Measurements from ENCODE around the gene TNS4. TPM values are rescaled to one million over a fixed set of nuclear protein-coding genes. Genes with fewer than 3 reads are reported as not detected.

Gene TNS4
- total RNA-seq, 2 donors from 2014 or later, result 0.89 to 2.5 TPM

- no peak for TF ChIP-seq CTCF (conservative IDR thresholded peaks at IDR 0.05)
- H3K9me3 ChIP-seq (ENCODE audit: control insufficient read depth, low read length), result no peaks in the 10 kb centered on the region
- WGBS, 2 experiments (ENCODE audit: insufficient coverage in 1 of 2, insufficient read length in 1 of 2), result 93 to 95% methylated on average over 4 of the region's 4 CpGs
- no peak overlapping the region for H3K9ac ChIP-seq (ENCODE audit: extremely low read depth, low read length, poor library complexity, severe bottlenecking)
- Mint-ChIP-seq H3K36me3 (ENCODE audit: low read depth) (peaks cover 5% of the 10 kb centered on the region), H3K27me3 (ENCODE audit: insufficient read depth) (peaks cover 5% of the 10 kb centered on the region), H3K27ac (no peak overlapping the region), H3K4me3 (no peak overlapping the region), H3K4me1 (peaks cover 22% of the 10 kb centered on the region), H3K9me3 (no peaks in the 10 kb centered on the region)
- H3K4me1 ChIP-seq (ENCODE audit: control insufficient read depth, insufficient read depth, low read length), result no peaks in the 10 kb centered on the region
- H3K27me3 ChIP-seq (ENCODE audit: control insufficient read depth, insufficient read depth, low read length, poor library complexity, severe bottlenecking), result no peaks in the 10 kb centered on the region
- H3K36me3 ChIP-seq (ENCODE audit: control insufficient read depth, insufficient read depth, low read length), result no peaks in the 10 kb centered on the region
- H3K4me3 ChIP-seq (ENCODE audit: low read length), result no peak overlapping the region
- DNase-seq, result no peak
- no peak overlapping the region for H3K27ac ChIP-seq (ENCODE audit: low read depth, low read length)
Measured at GRCh38 chr17:40447806-40448205, 53.6 kb downstream of the TNS4 start.

- 90 to 95% methylated on average over 6 to 8 of the region's 8 CpGs for WGBS, 2 experiments (ENCODE audit: insufficient coverage in 1 of 2, insufficient read length in 1 of 2)
- H3K27me3 Mint-ChIP-seq (ENCODE audit: insufficient read depth), result peaks cover 10% of the 10 kb centered on the region
- H3K9me3 Mint-ChIP-seq, result no peaks in the 10 kb centered on the region
- Histone ChIP-seq H3K27me3 (ENCODE audit: control insufficient read depth, insufficient read depth, low read length, poor library complexity, severe bottlenecking) (peaks cover 3% of the 10 kb centered on the region), H3K4me1 (ENCODE audit: control insufficient read depth, insufficient read depth, low read length) (peaks cover 4% of the 10 kb centered on the region), H3K9me3 (ENCODE audit: control insufficient read depth, low read length) (no peaks in the 10 kb centered on the region), H3K27ac (ENCODE audit: low read depth, low read length) (no peak overlapping the region), H3K4me3 (ENCODE audit: low read length) (no peak overlapping the region), H3K36me3 (ENCODE audit: control insufficient read depth, insufficient read depth, low read length) (no peaks in the 10 kb centered on the region), H3K9ac (ENCODE audit: extremely low read depth, low read length, poor library complexity, severe bottlenecking) (no peak overlapping the region)
- no peak overlapping the region for H3K27ac Mint-ChIP-seq
- peaks cover 25% of the 10 kb centered on the region for H3K4me1 Mint-ChIP-seq
- TF ChIP-seq CTCF (conservative IDR thresholded peaks at IDR 0.05), result no peak
- peaks cover 1% of the 10 kb centered on the region for H3K36me3 Mint-ChIP-seq (ENCODE audit: low read depth)
- no peak overlapping the region for H3K4me3 Mint-ChIP-seq
- no peak for DNase-seq
Measured at GRCh38 chr17:40447148-40447644, 54.2 kb downstream of the TNS4 start.

- peaks cover 4% of the 10 kb centered on the region for H3K4me1 ChIP-seq (ENCODE audit: control insufficient read depth, insufficient read depth, low read length)
- Mint-ChIP-seq H3K27ac (no peak overlapping the region), H3K36me3 (ENCODE audit: low read depth) (no peaks in the 10 kb centered on the region), H3K4me1 (peaks cover 27% of the 10 kb centered on the region), H3K9me3 (no peaks in the 10 kb centered on the region), H3K4me3 (peak overlapping the region; percentile 67), H3K27me3 (ENCODE audit: insufficient read depth) (peaks cover 10% of the 10 kb centered on the region)
- no peak for DNase-seq
- no peaks in the 10 kb centered on the region for H3K36me3 ChIP-seq (ENCODE audit: control insufficient read depth, insufficient read depth, low read length)
- 93 to 97% methylated on average over 7 to 10 of the region's 11 CpGs for WGBS, 2 experiments (ENCODE audit: insufficient coverage in 1 of 2, insufficient read length in 1 of 2)
- no peak overlapping the region for H3K9ac ChIP-seq (ENCODE audit: extremely low read depth, low read length, poor library complexity, severe bottlenecking)
- H3K9me3 ChIP-seq (ENCODE audit: control insufficient read depth, low read length), result no peaks in the 10 kb centered on the region
- H3K27ac ChIP-seq (ENCODE audit: low read depth, low read length), result no peak overlapping the region
- H3K27me3 ChIP-seq (ENCODE audit: control insufficient read depth, insufficient read depth, low read length, poor library complexity, severe bottlenecking), result peaks cover 4% of the 10 kb centered on the region
- no peak overlapping the region for H3K4me3 ChIP-seq (ENCODE audit: low read length)
- TF ChIP-seq CTCF (conservative IDR thresholded peaks at IDR 0.05), result peak; percentile 56
Measured at GRCh38 chr17:40445751-40446468, 55.5 kb downstream of the TNS4 start.

Measured in endodermal cell (in vitro differentiated cells).